ENCODE data around the gene C4orf54. TPM values are rescaled to one million over a fixed set of nuclear protein-coding genes. Genes with fewer than 3 reads are reported as not detected.

The C4orf54 gene
- total RNA-seq, 4 donors from 2014 or later = 30.6 to 68.3 (median 43.6) TPM

- H3K27ac ChIP-seq = peak overlapping the region; percentile 75 to 99 (median 98)
- DNase-seq = no peak
Observed at GRCh38 chr4:99630857-99631360, 26.7 kb downstream of the C4orf54 start.

GRCh38 chr4:99629962-99630554, 27.6 kb downstream of the C4orf54 start:
- H3K9me3 ChIP-seq = no peaks in the 10 kb centered on the region
- H3K27me3 ChIP-seq = no peaks in the 10 kb centered on the region
- in situ Hi-C loops (cut with MboI; ENCODE audit: low sequenced_read_pairs in 4 of 4) (no loop called here), intact Hi-C loops (cut with DNase I; ENCODE audit: low total_unique reads) (loop anchor here (5.0 kb wide), 3 partner anchors 68 to 317 kb away; partner anchors contain the start of genes DNAJB14 and TRMT10A)
- ATAC-seq (no peak), DNase-seq (no peak)
- H3K4me3 ChIP-seq = no peak overlapping the region
- peaks cover 27 to 38% of the 10 kb centered on the region in 2 donors for H3K4me1 ChIP-seq
- TF ChIP-seq CTCF (IDR thresholded peaks at IDR 0.05 in 4 of 5, conservative IDR thresholded peaks at IDR 0.05 in 1 of 5) (no peak), POLR2A (IDR thresholded peaks at IDR 0.05) (no peak)
- peak overlapping the region in 3 of 4 donors; percentile 98 to 99 (median 98) for H3K27ac ChIP-seq
- H3K36me3 ChIP-seq = no peaks in the 10 kb centered on the region

More at GRCh38 chr4:99630857-99631360, 26.7 kb downstream of the C4orf54 start:
- Histone ChIP-seq H3K4me3 (no peak overlapping the region), H3K27me3 (no peaks in the 10 kb centered on the region), H3K4me1 (peaks cover 34 to 42% of the 10 kb centered on the region in 2 donors), H3K36me3 (no peaks in the 10 kb centered on the region), H3K9me3 (no peaks in the 10 kb centered on the region)
- in situ Hi-C loops (cut with MboI; ENCODE audit: low sequenced_read_pairs in 4 of 4) (no loop called here), intact Hi-C loops (cut with DNase I; ENCODE audit: low total_unique reads) (loop anchor here (5.0 kb wide), 3 partner anchors 69 to 316 kb away; partner anchors contain the start of genes DNAJB14 and TRMT10A)
- TF ChIP-seq CTCF (IDR thresholded peaks at IDR 0.05 in 4 of 5, conservative IDR thresholded peaks at IDR 0.05 in 1 of 5) = no peak
- no peak for ATAC-seq

- no peaks in the 10 kb centered on the region for H3K9me3 ChIP-seq
- DNase-seq (no peak), ATAC-seq (no peak)
- no peak overlapping the region for H3K27ac ChIP-seq
- no peak overlapping the region for H3K4me3 ChIP-seq
- TF ChIP-seq POLR2A (IDR thresholded peaks at IDR 0.05) (no peak), CTCF (IDR thresholded peaks at IDR 0.05 in 4 of 5, conservative IDR thresholded peaks at IDR 0.05 in 1 of 5) (no peak)
- no peaks in the 10 kb centered on the region for H3K36me3 ChIP-seq
- peaks cover 26 to 34% of the 10 kb centered on the region in 2 donors for H3K4me1 ChIP-seq
- intact Hi-C loops (cut with DNase I; ENCODE audit: low total_unique reads) (no loop called here), in situ Hi-C loops (cut with MboI; ENCODE audit: low sequenced_read_pairs in 4 of 4) (no loop called here)
- H3K27me3 ChIP-seq = no peaks in the 10 kb centered on the region
Observed at GRCh38 chr4:99628040-99628439, 29.6 kb downstream of the C4orf54 start.

GRCh38 chr4:99625369-99625768, 32.3 kb downstream of the C4orf54 start:
- no peaks in the 10 kb centered on the region for H3K9me3 ChIP-seq
- ATAC-seq (no peak), DNase-seq (no peak)
- H3K27ac ChIP-seq = no peak overlapping the region
- in situ Hi-C loops (cut with MboI; ENCODE audit: low sequenced_read_pairs in 4 of 4) (no loop called here), intact Hi-C loops (cut with DNase I; ENCODE audit: low total_unique reads) (no loop called here)
- peaks cover 3 to 17% of the 10 kb centered on the region in 2 donors for H3K4me1 ChIP-seq
- H3K27me3 ChIP-seq = no peaks in the 10 kb centered on the region
- no peak overlapping the region for H3K4me3 ChIP-seq
- H3K36me3 ChIP-seq = no peaks in the 10 kb centered on the region
- no peak for TF ChIP-seq POLR2A (IDR thresholded peaks at IDR 0.05)

GRCh38 chr4:99624141-99624719, 33.4 kb downstream of the C4orf54 start:
- ATAC-seq (peak in 1 of 2 donors; percentile 32), DNase-seq (no peak)
- TF ChIP-seq CTCF (IDR thresholded peaks at IDR 0.05 in 4 of 5, conservative IDR thresholded peaks at IDR 0.05 in 1 of 5) (no peak), POLR2A (IDR thresholded peaks at IDR 0.05) (no peak)
- no peaks in the 10 kb centered on the region for H3K9me3 ChIP-seq
- intact Hi-C loops (cut with DNase I; ENCODE audit: low total_unique reads) = no loop called here
- peak overlapping the region in 2 of 4 donors; percentile 39 to 46 for H3K27ac ChIP-seq
- H3K27me3 ChIP-seq = no peaks in the 10 kb centered on the region
- peaks cover 3 to 11% of the 10 kb centered on the region in 2 donors for H3K4me1 ChIP-seq
- no peak overlapping the region for H3K4me3 ChIP-seq
- in situ Hi-C loops (cut with MboI; ENCODE audit: low sequenced_read_pairs in 4 of 4) = no loop called here
- no peaks in the 10 kb centered on the region for H3K36me3 ChIP-seq
